Measurements from ENCODE around the gene LRRC7.
"Not testable (repeated sequence)": the region's sequence is repeated elsewhere in the genome, so short reads cannot be mapped to it uniquely, and the experiment has no call there.

Gene LRRC7

GRCh38 chr1:69921486-69921885 is 353.8 kb downstream of the LRRC7 start:
- H3K27ac ChIP-seq: no peak overlapping the region
- TF ChIP-seq, protein P1, sequence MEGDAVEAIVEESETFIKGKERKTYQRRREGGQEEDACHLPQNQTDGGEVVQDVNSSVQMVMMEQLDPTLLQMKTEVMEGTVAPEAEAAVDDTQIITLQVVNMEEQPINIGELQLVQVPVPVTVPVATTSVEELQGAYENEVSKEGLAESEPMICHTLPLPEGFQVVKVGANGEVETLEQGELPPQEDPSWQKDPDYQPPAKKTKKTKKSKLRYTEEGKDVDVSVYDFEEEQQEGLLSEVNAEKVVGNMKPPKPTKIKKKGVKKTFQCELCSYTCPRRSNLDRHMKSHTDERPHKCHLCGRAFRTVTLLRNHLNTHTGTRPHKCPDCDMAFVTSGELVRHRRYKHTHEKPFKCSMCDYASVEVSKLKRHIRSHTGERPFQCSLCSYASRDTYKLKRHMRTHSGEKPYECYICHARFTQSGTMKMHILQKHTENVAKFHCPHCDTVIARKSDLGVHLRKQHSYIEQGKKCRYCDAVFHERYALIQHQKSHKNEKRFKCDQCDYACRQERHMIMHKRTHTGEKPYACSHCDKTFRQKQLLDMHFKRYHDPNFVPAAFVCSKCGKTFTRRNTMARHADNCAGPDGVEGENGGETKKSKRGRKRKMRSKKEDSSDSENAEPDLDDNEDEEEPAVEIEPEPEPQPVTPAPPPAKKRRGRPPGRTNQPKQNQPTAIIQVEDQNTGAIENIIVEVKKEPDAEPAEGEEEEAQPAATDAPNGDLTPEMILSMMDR (conservative IDR thresholded peaks at IDR 0.05): no peak
- no peak for TF ChIP-seq ZFX (IDR thresholded peaks at IDR 0.05)

- H3K27ac ChIP-seq: not testable (repeated sequence)
- TF ChIP-seq, protein P1 (conservative IDR thresholded peaks at IDR 0.05): peak; percentile 37
Measured at GRCh38 chr1:69928234-69928633, 360.5 kb downstream of the LRRC7 start.

DNA sequence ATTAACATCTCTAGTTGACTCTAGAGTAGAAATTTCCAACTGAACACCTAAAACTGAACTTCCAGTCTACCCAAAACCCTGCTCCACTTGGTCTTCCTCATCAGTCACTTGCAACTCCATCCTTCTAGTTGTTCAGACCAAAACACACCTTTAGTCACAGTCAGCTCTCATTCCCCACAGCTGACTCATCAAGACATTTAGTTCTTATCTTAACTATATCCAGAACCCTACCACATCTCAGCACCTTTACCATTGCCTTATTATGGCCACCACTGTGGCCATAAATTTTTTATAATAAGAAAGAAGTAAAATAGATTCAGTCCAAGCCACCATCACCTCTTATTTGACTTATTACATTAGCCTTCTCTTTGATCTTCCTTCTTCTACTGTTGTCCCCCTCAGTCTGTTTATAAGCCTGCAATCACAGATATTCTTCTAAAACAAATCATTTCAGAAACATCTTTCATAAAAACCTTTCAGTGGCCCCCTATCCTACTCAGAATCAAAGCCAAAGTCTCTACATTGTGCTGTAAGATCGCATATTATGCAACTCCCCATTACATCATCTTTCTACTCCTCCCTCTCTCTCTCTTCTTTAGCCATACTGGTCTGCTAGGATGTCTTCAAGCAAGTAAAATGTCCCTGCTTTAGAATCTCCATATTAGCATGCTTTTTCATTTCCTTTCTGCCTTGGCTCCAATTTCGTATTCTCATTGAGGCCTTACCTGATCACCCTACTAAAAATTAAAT is 361.8 kb downstream of the LRRC7 start:
- TF ChIP-seq, protein P1 (conservative IDR thresholded peaks at IDR 0.05): no peak
- no peak overlapping the region for H3K27ac ChIP-seq

GRCh38 chr1:69930396-69930795 is 362.7 kb downstream of the LRRC7 start:
- no peak overlapping the region for H3K27ac ChIP-seq
- no peak for TF ChIP-seq ZFX (IDR thresholded peaks at IDR 0.05)
- TF ChIP-seq, protein P1 (conservative IDR thresholded peaks at IDR 0.05): no peak

DNA sequence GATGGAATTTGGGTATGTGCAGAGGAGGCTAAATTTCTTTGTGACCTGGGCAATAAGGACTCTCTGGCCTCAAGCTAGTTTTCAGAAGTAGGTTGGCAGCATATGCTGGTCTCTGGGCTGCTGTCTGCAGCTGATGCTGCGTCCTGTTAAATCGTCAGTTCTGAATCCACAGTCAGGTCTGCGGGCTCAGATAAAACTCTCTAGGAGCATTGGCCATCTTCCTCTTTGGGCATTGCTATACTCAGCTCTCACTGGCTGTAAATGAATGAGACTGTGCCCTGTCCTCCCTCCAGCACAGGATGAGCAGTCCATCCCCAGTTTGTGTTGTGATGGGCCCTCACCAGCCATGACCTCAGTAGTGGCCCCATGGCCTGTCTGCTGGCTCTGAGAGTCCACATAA is 365.0 kb downstream of the LRRC7 start:
- no peak for TF ChIP-seq ZFX (IDR thresholded peaks at IDR 0.05)
- TF ChIP-seq, protein P1 (conservative IDR thresholded peaks at IDR 0.05): no peak
- no peak overlapping the region for H3K27ac ChIP-seq

GRCh38 chr1:69940231-69940630 is 372.5 kb downstream of the LRRC7 start:
- TF ChIP-seq ZFX (IDR thresholded peaks at IDR 0.05): no peak
- TF ChIP-seq, protein P1 (conservative IDR thresholded peaks at IDR 0.05): no peak
- no peak overlapping the region for H3K27ac ChIP-seq

- TF ChIP-seq, protein P1 (conservative IDR thresholded peaks at IDR 0.05): no peak
- TF ChIP-seq ZFX (IDR thresholded peaks at IDR 0.05): no peak
- H3K27ac ChIP-seq: no peak overlapping the region
Measured at GRCh38 chr1:69940816-69941215, 373.1 kb downstream of the LRRC7 start.

Data from C4-2B (cell line).